H7 (cell line): ENCODE measurements around the gene ACER3. TPM values are rescaled to one million over a fixed set of nuclear protein-coding genes. Genes with fewer than 3 reads are reported as not detected.
A peak's percentile ranks its signal among the peaks of the same experiment; 100 is the strongest.

ENCODE experiments used
- DNase-seq: peaks from one replicate; pipeline ENCODE4 v3.0.0; 2012
- H3K27me3 ChIP-seq: 2 replicates; pipeline ENCODE4 v1.6.0; 2011; ENCODE audit warnings: mild to moderate bottlenecking, low read length; ENCODE audit not compliant: control insufficient read depth, insufficient read depth
- H3K36me3 ChIP-seq: replicated peaks from 2 replicates; pipeline ENCODE4 v1.5.1; 2011; ENCODE audit warnings: low read length; ENCODE audit not compliant: control insufficient read depth, insufficient read depth
- H3K4me3 ChIP-seq: 2 replicates; pipeline ENCODE4 v1.5.1; 2011; ENCODE audit warnings: low read depth, mild to moderate bottlenecking, control low read depth, low read length, moderate library complexity; ENCODE audit not compliant: insufficient read depth
- total RNA-seq: library from RNA; depleted of rRNA; stranded (reverse); fragments of >200 nt; shearing (Covaris generic); gene quantifications from 2 replicates; pipeline ENCODE4 v1.2.3, GENCODE V29; 2014

Gene ACER3
- total RNA-seq, 1 experiment from 2014 or later = 6.3 TPM

GRCh38 chr11:77029829-77030228 is 169.1 kb downstream of the ACER3 start:
- no peaks in the 10 kb centered on the region; the same call in 1 of the 2 replicates for H3K27me3 ChIP-seq
- H3K4me3 ChIP-seq = no peak overlapping the region
- H3K36me3 ChIP-seq = no peaks in the 10 kb centered on the region
- no peak for DNase-seq

- H3K4me3 ChIP-seq = no peak overlapping the region
- no peaks in the 10 kb centered on the region for H3K36me3 ChIP-seq
- peak; percentile 26 for DNase-seq
- H3K27me3 ChIP-seq = no peaks in the 10 kb centered on the region; the same call in 1 of the 2 replicates
Observed at GRCh38 chr11:77030834-77031414, 170.2 kb downstream of the ACER3 start.

GRCh38 chr11:77031599-77031998 is 170.9 kb downstream of the ACER3 start:
- H3K27me3 ChIP-seq = no peaks in the 10 kb centered on the region; the same call in 1 of the 2 replicates
- H3K36me3 ChIP-seq = no peaks in the 10 kb centered on the region
- no peak overlapping the region for H3K4me3 ChIP-seq
- DNase-seq = no peak

GRCh38 chr11:77035039-77035438 is 174.3 kb downstream of the ACER3 start:
- Histone ChIP-seq H3K4me3 (no peak overlapping the region), H3K36me3 (no peaks in the 10 kb centered on the region), H3K27me3 (peaks cover 16% of the 10 kb centered on the region)
- no peak for DNase-seq

GRCh38 chr11:77035580-77035979 is 174.9 kb downstream of the ACER3 start:
- H3K4me3 ChIP-seq = no peak overlapping the region
- no peaks in the 10 kb centered on the region for H3K36me3 ChIP-seq
- H3K27me3 ChIP-seq = peaks cover 21% of the 10 kb centered on the region
- no peak for DNase-seq

GRCh38 chr11:77036398-77036797 is 175.7 kb downstream of the ACER3 start:
- no peak for DNase-seq
- no peak overlapping the region for H3K4me3 ChIP-seq
- H3K36me3 ChIP-seq = no peaks in the 10 kb centered on the region
- peaks cover 28% of the 10 kb centered on the region for H3K27me3 ChIP-seq

GRCh38 chr11:77037057-77037456 is 176.3 kb downstream of the ACER3 start:
- Histone ChIP-seq H3K27me3 (peaks cover 29% of the 10 kb centered on the region), H3K4me3 (no peak overlapping the region), H3K36me3 (no peaks in the 10 kb centered on the region)
- no peak for DNase-seq

GRCh38 chr11:77038029-77038824 is 177.5 kb downstream of the ACER3 start:
- H3K4me3 ChIP-seq = no peak overlapping the region
- no peak for DNase-seq
- H3K27me3 ChIP-seq = peaks cover 31% of the 10 kb centered on the region
- H3K36me3 ChIP-seq = no peaks in the 10 kb centered on the region

GRCh38 chr11:77038825-77039326 is 178.2 kb downstream of the ACER3 start:
- Histone ChIP-seq H3K36me3 (no peaks in the 10 kb centered on the region), H3K4me3 (no peak overlapping the region), H3K27me3 (peaks cover 31% of the 10 kb centered on the region)
- DNase-seq = no peak

- DNase-seq = peak; percentile 89
- H3K36me3 ChIP-seq = no peaks in the 10 kb centered on the region
- H3K4me3 ChIP-seq = peak overlapping the region; percentile 34
- H3K27me3 ChIP-seq = peaks cover 31% of the 10 kb centered on the region
Observed at GRCh38 chr11:77039491-77040400, 179.0 kb downstream of the ACER3 start.

GRCh38 chr11:77040401-77040777 is 179.7 kb downstream of the ACER3 start:
- peaks cover 32% of the 10 kb centered on the region for H3K27me3 ChIP-seq
- H3K36me3 ChIP-seq = no peaks in the 10 kb centered on the region
- no peak overlapping the region for H3K4me3 ChIP-seq
- no peak for DNase-seq

GRCh38 chr11:77040889-77041288 is 180.2 kb downstream of the ACER3 start:
- no peak overlapping the region for H3K4me3 ChIP-seq
- peaks cover 37% of the 10 kb centered on the region for H3K27me3 ChIP-seq
- peak; percentile 44 for DNase-seq
- no peaks in the 10 kb centered on the region for H3K36me3 ChIP-seq

GRCh38 chr11:77042111-77042726 is 181.5 kb downstream of the ACER3 start:
- H3K36me3 ChIP-seq = no peaks in the 10 kb centered on the region
- H3K27me3 ChIP-seq = peaks cover 37% of the 10 kb centered on the region
- H3K4me3 ChIP-seq = no peak overlapping the region
- DNase-seq = no peak

GRCh38 chr11:77044356-77044755 is 183.6 kb downstream of the ACER3 start:
- no peak for DNase-seq
- H3K27me3 ChIP-seq = peaks cover 28% of the 10 kb centered on the region
- H3K36me3 ChIP-seq = no peaks in the 10 kb centered on the region
- no peak overlapping the region for H3K4me3 ChIP-seq
